K562 (cell line): ENCODE measurements around the gene CST7. TPM values are rescaled to one million over a fixed set of nuclear protein-coding genes. Genes with fewer than 3 reads are reported as not detected.

ENCODE experiments used
- ATAC-seq: fragments of 200-7000 bp; cut with Tn5 transposase; 3 replicates; pipeline ENCODE4 v1.9.1; 2020; ENCODE audit warnings: moderate library complexity
- BruUV-seq: library from RNA; stranded (reverse); fragments of 400-500 nt; replicated peaks from 2 replicates; lab custom pipeline; 2021; lab: Mats Ljungman, UMichigan
- CTCF ChIA-PET: fragments of 300-600 bp; formaldehyde crosslinking; extraction: SDS; loops from one replicate; lab custom pipeline; 2021; ENCODE audit warnings: low intra/inter-chr PET ratio; lab: Yijun Ruan, JAX
- POLR2A ChIA-PET: fragments of 300-600, 350-650 bp; sonication (Branson Sonifier 250); formaldehyde crosslinking; extraction: SDS; loops from one replicate; lab custom pipeline; 2021; ENCODE audit warnings: antibody characterized with exemption, inconsistent platforms; lab: Yijun Ruan, JAX
- DNase-seq, 4 experiments: peaks; one replicate each; pipeline versions ENCODE4 v3.0.0 to v3.0.0-alpha.2; 2011 to 2018; ENCODE audit warnings: low spot score in 3 of 4, mixed read lengths in 3 of 4; ENCODE audit errors: extremely low read depth in 1 of 4
- FAIRE-seq: peaks from 2 replicates; lab custom pipeline; 2011; peaks lifted over from hg19 to GRCh38; lab: Jason Lieb, UNC
- H2AFZ ChIP-seq: 2 replicates; pipeline ENCODE4 v1.6.0; 2011; ENCODE audit warnings: low read depth, low read length, control low read depth, inconsistent platforms
- H3K27ac ChIP-seq: fragments of 200-600 bp; 3 replicates; pipeline ENCODE4 v1.8.0; 2011; ENCODE audit warnings: low read depth, mild to moderate bottlenecking, control low read depth, inconsistent platforms, low read length, moderate library complexity, mixed read lengths; ENCODE audit errors: extremely low read depth
- H3K27me3 ChIP-seq, 2 experiments: fragments of 300-600 bp in 1 of 2; 2 replicates in 1 of 2; 3 replicates in 1 of 2; pipeline versions ENCODE4 v1.6.0 to v1.8.0; 2011; ENCODE audit warnings: inconsistent platforms in 2 of 2, low read length in 2 of 2, mild to moderate bottlenecking in 1 of 2, mixed read lengths in 1 of 2, moderate library complexity in 1 of 2; ENCODE audit not compliant: control insufficient read depth in 2 of 2, insufficient read depth in 2 of 2
- H3K36me3 ChIP-seq: fragments of 300-600 bp; 3 replicates; pipeline ENCODE4 v1.8.0; 2011; ENCODE audit warnings: mild to moderate bottlenecking, low read length, inconsistent platforms; ENCODE audit not compliant: control insufficient read depth, insufficient read depth
- H3K4me1 ChIP-seq, 2 experiments: fragments of 200-600 bp in 1 of 2; replicated peaks in 1 of 2; 2 replicates in 1 of 2; 3 replicates in 1 of 2; pipeline versions ENCODE4 v1.5.1 to v1.8.0; 2011; ENCODE audit warnings: inconsistent platforms in 2 of 2, low read length in 2 of 2, mild to moderate bottlenecking in 1 of 2, mixed read lengths in 1 of 2, moderate library complexity in 1 of 2; ENCODE audit not compliant: control insufficient read depth in 2 of 2, insufficient read depth in 2 of 2
- H3K4me2 ChIP-seq: 2 replicates; pipeline ENCODE4 v1.6.1; 2011; ENCODE audit warnings: low read length, control low read depth, inconsistent platforms, mixed read lengths; ENCODE audit not compliant: insufficient read depth
- H3K4me3 ChIP-seq: fragments of 200-600 bp; sonication (generic), shearing (Covaris generic); 2 replicates; pipeline ENCODE4 v1.5.1; 2016; ENCODE audit warnings: control low read depth, inconsistent platforms
- H3K79me2 ChIP-seq: fragments of 200-600 bp; 3 replicates; pipeline ENCODE4 v1.8.0; 2011; ENCODE audit warnings: low read length, inconsistent platforms; ENCODE audit not compliant: control insufficient read depth, insufficient read depth
- H3K9ac ChIP-seq, 2 experiments: 2 replicates each; pipeline versions ENCODE4 v1.6.0 to v1.6.1; 2011; ENCODE audit warnings: low read depth in 2 of 2, low read length in 2 of 2, control low read depth in 1 of 2, inconsistent platforms in 1 of 2, mild to moderate bottlenecking in 1 of 2, mixed read lengths in 1 of 2; ENCODE audit not compliant: insufficient read depth in 1 of 2
- H3K9me1 ChIP-seq: one replicate; pipeline ENCODE4 v1.6.0; 2011; ENCODE audit warnings: inconsistent platforms, mild to moderate bottlenecking, low read length, moderate library complexity; ENCODE audit not compliant: control insufficient read depth, insufficient read depth
- H3K9me3 ChIP-seq: replicated peaks from 2 replicates; pipeline ENCODE4 v1.5.1; 2011; ENCODE audit warnings: low read depth, low read length, inconsistent platforms; ENCODE audit not compliant: control insufficient read depth, insufficient read depth
- H4K20me1 ChIP-seq: replicated peaks from 2 replicates; pipeline ENCODE4 v1.6.1; 2011; ENCODE audit warnings: low read length, inconsistent platforms, mixed read lengths; ENCODE audit not compliant: control insufficient read depth, insufficient read depth
- ARID2 ChIP-seq: fragments of 450-650 bp; IDR thresholded peaks from 2 replicates; pipeline ENCODE4 v1.6.1; 2017; ENCODE audit warnings: antibody characterized with exemption, mild to moderate bottlenecking
- CCAR2 ChIP-seq: fragments of 200-400 bp; formaldehyde crosslinking; IDR thresholded peaks from 2 replicates; pipeline ENCODE4 v1.6.1; 2017; ENCODE audit warnings: mild to moderate bottlenecking, low read depth, low read length
- ESRRA ChIP-seq: fragments of 450-650 bp; IDR thresholded peaks from 2 replicates; pipeline ENCODE4 v1.6.1; 2014; ENCODE audit warnings: low read depth, mild to moderate bottlenecking, moderate library complexity, borderline replicate concordance
- HES1 ChIP-seq: fragments of 450-650 bp; IDR thresholded peaks from 2 replicates; pipeline ENCODE4 v1.6.1; 2016; ENCODE audit warnings: low read depth, mild to moderate bottlenecking, moderate library complexity
- MEIS2 ChIP-seq: fragments of 450-650 bp; IDR thresholded peaks from 2 replicates; pipeline ENCODE4 v1.6.1; 2014; ENCODE audit warnings: mild to moderate bottlenecking; ENCODE audit not compliant: partially characterized antibody
- RNF2 ChIP-seq: sonication (generic); IDR thresholded peaks from 2 replicates; pipeline ENCODE4 v1.6.1; 2016
- TEAD1 ChIP-seq, 2 experiments: fragments of 450-650 bp in 1 of 2; sonication (generic) in 1 of 2; formaldehyde crosslinking; IDR thresholded peaks; 2 replicates each; pipeline versions ENCODE4 v1.4.0 to v1.8.0; 2020 to 2022; ENCODE audit warnings: mild to moderate bottlenecking in 2 of 2, missing genetic modification reagents in 1 of 2
- WGBS: fragments of 100-300 bp; shearing (Covaris generic); methylation state at CpG from one replicate; pipeline ENCODE4 v1.1.6; 2016; ENCODE audit warnings: low coverage, mixed read lengths; ENCODE audit not compliant: insufficient coverage; ENCODE audit errors: missing lambda C conversion rate; 5-methylcytosine and 5-hydroxymethylcytosine counted together
- in situ Hi-C: fragments of 300-500 bp; cut with MboI; formaldehyde crosslinking; loops from 4 replicates; pipeline ENCODE4 v1.15.0; 2018; ENCODE audit warnings: inconsistent platforms, mixed read lengths
- intact Hi-C: fragments of 100-400 bp; cut with micrococcal nuclease; formaldehyde crosslinking; loops from 2 replicates; pipeline ENCODE4 v1.14.2; 2022
- polyA plus RNA-seq, 8 experiments: library from polyadenylated mRNA; depleted of rRNA in 4 of 8; stranded (reverse) in 5 of 8; unstranded in 3 of 8; fragments of >200 nt; fragmentation: Nextera tagmentation in 2 of 8; fragmentation: Illumina TruSeq in 1 of 8; extraction: Ambion mirVana in 2 of 8; extraction: Trizol in 1 of 8; gene quantifications; 2 replicates each; pipeline versions ENCODE4 v1.2.1 to v1.2.3, GENCODE V29; 2011 to 2014; ENCODE audit warnings: inconsistent platforms in 1 of 8, missing spikeins in 1 of 8
- total RNA-seq, 7 experiments: library from RNA; depleted of rRNA in 6 of 7; stranded (reverse); fragments of >200 nt in 6 of 7; fragmentation: Illumina TruSeq in 2 of 7; extraction: Trizol in 2 of 7; gene quantifications; 2 replicates each; pipeline versions ENCODE4 v1.2.1 to v1.2.3, GENCODE V29; 2011 to 2021; ENCODE audit warnings: low replicate concordance in 1 of 7

The CST7 gene
- total and polyA plus RNA-seq, 9 of the 15 experiments (the other 6 are each of a cell fraction or from before 2014, with no cell fraction given), result not detected

- FAIRE-seq, result no peak
- CTCF ChIA-PET, result no interaction called here
Observed at GRCh38 chr20:24949756-24950127, 673 bp downstream of the CST7 start.

More at GRCh38 chr20:24949756-24950127, 673 bp downstream of the CST7 start:
- WGBS, result 0% methylated on average over 5 of the region's 6 CpGs
- Histone ChIP-seq H3K9me3 (no peaks in the 10 kb centered on the region), H3K27me3 (no peaks in the 10 kb centered on the region; a peak in 1 of 5 replicates), H3K9me1 (no peaks in the 10 kb centered on the region), H3K4me1 (peaks cover 0 to 12% of the 10 kb centered on the region in 2 experiments; a peak in 3 of 5 replicates), H3K79me2 (no peaks in the 10 kb centered on the region), H3K4me3 (no peak overlapping the region), H2AFZ (no peak overlapping the region), H3K27ac (no peak overlapping the region), H3K36me3 (no peaks in the 10 kb centered on the region), H3K9ac (no peak overlapping the region), H4K20me1 (no peaks in the 10 kb centered on the region), H3K4me2 (no peak overlapping the region)
- intact Hi-C loops (no loop called here), in situ Hi-C loops (no loop called here)
- BruUV-seq, result no TSS peak
- ATAC-seq (peak; percentile 83), DNase-seq (peak in 2 of 4 experiments; percentile 18 to 30)
- TF ChIP-seq MEIS2 (peak; percentile 41), ARID2 (no peak), CCAR2 (no peak), ESRRA (peak; percentile 47; the same call in 1 of the 2 replicates), RNF2 (peak; percentile 21; the same call in 1 of the 2 replicates), HES1 (peak; percentile 43; the same call in 1 of the 2 replicates), TEAD1 (CRISPR knock-in tag; IDR thresholded peaks at IDR 0.05) (peak in 1 of 2 experiments; percentile 82; a peak in 2 of 4 replicates)
- POLR2A ChIA-PET, result interaction anchor here (0.6 to 1.6 kb wide), 2 partner anchors 11 to 1135 kb away, joined by 3 to 5 read pairs; no protein-coding TSS in a partner anchor
